Hepatic stellate cell (primary cell): ENCODE results near the gene CLDN9.

Source experiments
- DNase-seq: peaks from one replicate; pipeline ENCODE4 v3.0.0; 2011; ENCODE audit warnings: low spot score

Gene CLDN9

DNA sequence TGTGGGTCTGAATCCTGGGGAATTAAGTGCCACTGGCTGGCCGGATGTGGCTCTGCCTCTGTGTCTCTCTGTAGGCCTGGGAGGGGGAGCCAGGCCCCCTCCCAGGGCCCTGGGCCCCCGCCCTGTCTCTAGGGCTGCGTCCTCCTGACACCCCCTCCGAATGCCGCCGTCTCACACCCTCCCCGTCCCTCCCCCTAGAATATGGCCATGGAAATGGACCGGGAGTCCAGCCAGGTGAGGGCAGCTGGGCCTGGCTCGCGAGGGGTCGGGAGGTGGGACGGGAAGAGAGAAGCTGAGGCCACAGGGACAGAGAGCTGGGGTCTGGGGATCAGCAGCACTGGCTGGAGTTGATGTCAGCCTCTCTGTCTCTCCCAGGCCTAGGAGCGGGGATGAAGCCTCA lies 16.4 kb upstream of the CLDN9 start:
- DNase-seq, result no peak

DNA sequence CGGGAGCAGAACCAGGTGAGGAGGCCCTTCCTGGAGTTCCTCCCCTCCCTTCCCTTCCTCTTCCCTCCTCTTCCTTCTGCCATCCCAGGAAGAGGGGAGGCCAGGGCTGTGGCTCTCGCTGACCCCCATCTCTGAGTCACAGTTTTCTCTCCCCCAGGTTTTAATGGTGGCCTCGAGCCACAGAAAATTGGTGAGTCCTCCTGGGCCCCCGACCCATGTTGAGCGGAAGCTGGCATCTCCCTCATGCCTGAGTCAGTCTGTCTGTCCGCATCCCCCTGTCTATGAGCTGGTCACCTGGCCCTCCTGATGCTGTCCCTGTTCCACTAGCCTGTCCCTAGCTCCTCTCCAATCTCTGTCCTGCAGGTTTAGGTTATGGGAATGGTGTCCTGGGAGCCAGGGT lies 12.8 kb upstream of the CLDN9 start:
- no peak for DNase-seq

- DNase-seq, result no peak
Observed at GRCh38 chr16:3000540-3000939, 12.2 kb upstream of the CLDN9 start.

DNA sequence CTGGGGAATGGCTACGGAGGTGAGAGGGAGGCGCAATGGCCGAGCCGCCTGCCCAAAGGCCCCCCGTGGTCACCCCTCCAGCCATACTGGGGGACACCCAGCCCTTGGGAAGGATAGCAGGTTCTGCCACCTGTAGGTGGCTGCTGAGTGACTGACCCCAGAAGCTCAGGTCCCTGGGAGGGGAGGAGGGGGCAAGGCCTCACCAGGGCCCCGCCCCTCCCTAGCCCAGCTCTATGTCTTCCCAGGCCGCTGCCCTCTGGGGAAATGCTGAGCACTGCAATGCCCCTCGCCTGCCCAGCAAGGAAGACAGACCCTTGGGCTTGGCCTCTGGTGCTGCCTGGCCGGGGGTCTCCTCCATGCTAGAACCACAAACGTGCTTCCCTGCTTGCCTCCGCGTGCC lies 11.4 kb upstream of the CLDN9 start:
- no peak for DNase-seq

GRCh38 chr16:3003582-3004270 lies 9.0 kb upstream of the CLDN9 start:
- DNase-seq, result peak; percentile 99

DNA sequence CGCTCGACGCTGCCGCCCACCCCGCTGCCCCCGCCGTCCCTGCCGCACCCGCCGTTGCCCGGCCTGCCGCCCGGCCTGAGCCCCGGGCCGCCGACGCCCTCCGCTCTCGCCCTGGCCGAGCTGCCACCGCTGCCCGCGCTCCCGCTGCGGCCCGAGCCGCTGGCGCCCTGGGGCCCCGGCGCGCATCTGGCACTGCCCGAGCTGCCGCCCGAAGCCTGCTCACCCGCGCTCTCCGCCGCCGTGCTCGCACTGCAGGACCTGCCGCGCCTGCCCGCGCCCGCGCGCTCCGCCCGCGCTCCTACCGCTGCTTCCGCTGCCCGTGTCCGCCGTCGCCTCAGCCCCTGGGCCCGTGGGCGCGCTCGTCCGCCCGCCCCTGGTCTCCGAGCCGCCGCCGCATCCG lies 8.4 kb upstream of the CLDN9 start:
- no peak for DNase-seq

GRCh38 chr16:3004781-3005284 lies 7.9 kb upstream of the CLDN9 start:
- DNase-seq, result no peak

- DNase-seq, result no peak
Observed at GRCh38 chr16:3007059-3007956, 5.4 kb upstream of the CLDN9 start.

DNA sequence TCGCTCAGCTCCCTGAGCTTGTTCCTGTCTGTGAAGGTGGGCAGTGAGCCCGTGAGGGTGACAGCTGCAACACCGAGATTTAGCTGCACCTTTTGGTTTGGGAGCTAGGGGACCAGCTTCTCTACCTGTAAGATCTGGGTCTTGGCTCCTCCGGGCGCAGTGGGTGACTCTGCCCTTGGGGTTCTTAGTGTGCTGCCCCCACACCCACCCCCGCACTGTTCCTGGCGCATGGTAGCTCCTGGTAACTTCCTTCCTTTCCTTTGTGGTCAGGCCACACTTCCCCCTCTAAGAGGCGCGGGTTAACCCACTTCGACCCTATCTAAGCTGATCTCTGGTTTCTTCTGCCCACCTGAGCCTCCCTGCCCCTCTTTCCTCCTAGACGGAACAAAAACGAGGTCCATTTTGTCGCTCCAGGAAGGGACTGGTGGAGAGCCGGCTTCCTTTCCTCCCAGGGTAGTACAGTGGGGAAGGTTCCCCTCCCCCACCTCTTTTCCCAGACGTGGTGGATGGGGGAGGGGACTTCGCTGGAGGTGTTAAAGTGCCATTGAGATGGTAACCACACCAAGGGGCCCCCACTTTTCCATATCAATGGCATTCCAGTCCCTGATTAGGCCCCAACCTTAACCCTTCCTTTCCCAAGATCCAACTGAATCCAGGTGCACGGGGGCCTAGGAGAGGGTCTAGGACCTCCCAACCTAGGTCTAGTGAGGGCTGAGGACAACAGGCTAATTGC lies 4.6 kb upstream of the CLDN9 start:
- no peak for DNase-seq

DNA sequence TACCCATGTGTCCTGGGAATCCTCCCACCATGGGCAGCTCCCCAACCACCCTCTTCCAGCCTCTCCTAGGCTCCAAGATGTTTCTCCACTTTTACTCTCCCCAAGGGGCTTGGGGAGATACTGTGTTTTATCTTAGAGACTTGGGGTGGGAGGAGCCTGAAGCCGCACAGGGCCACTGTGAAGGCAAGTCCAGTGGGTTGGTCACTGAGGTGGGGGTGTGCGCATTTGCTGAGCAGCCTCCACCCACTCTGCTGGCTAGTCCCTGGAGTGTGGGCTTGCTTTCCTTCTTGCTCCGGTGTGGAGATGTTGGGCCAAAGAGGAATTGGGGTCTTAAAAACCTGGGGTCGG lies 4.1 kb upstream of the CLDN9 start:
- DNase-seq, result no peak

DNA sequence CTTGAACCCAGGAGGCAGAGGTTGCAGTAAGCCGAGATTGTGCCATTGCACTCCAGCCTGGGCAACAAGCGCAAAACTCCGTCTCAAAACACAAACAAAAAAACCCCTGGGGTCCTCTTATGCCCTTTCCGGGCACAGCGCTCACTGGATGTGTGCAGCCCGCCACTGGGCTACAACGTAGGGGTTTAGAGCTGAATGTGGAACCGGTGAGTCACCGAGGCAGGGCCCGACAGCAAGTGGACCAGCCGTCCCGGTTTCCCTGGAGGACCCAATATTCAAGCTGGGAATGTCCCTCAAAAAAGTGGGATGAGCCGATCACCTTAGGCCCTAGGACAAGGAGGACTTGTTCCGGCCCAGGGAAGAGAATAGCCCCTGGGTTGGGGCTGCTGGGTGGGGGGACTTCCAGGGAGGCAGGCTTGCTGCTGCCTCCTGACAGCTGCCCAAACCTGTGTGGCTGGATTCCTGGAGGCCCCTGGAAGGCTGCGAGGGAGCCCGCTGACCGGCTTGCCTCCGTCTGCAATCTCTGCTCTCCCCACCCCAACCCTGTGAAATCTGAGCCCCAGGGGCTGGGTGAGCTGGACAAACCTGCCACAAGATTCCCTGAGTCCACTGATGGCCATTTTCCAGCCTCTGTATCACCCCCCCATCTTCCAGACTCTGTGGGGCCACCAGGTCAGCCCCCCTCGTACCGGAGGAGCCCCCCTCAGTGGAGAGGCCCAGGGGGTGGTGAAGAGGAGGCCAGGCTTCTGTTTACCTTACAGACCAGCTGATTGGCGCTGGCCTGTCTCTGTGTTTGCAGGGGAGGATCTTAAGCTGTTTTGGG lies 2.9 kb upstream of the CLDN9 start:
- DNase-seq, result no peak

- no peak for DNase-seq
Observed at GRCh38 chr16:3010510-3010909, 2.2 kb upstream of the CLDN9 start.

DNA sequence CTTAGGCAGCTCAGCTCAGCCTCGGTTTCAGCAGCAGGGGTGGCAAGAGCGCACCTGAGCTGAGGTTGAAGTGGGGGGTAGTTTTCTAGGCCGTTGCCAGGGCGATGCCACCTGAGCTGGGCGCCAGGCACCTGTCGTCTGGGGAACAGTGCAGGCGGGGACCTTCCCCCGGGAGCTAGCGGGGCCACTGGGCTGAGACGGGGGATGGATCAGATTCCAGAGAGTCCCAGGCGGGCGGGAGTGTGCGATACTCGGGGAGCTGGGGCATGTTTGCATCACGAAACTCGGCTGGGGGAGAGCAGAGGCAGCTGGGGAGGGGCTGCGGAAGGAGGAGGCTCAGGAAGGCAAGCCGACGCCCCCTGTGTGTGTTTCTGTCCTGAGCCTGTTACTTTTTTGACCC lies 477 bp upstream of the CLDN9 start:
- no peak for DNase-seq

DNA sequence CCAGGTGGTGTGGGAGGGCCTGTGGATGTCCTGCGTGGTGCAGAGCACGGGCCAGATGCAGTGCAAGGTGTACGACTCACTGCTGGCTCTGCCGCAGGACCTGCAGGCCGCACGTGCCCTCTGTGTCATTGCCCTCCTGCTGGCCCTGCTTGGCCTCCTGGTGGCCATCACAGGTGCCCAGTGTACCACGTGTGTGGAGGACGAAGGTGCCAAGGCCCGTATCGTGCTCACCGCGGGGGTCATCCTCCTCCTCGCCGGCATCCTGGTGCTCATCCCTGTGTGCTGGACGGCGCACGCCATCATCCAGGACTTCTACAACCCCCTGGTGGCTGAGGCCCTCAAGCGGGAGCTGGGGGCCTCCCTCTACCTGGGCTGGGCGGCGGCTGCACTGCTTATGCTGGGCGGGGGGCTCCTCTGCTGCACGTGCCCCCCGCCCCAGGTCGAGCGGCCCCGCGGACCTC lies 798 bp downstream of the CLDN9 start:
- no peak for DNase-seq

- DNase-seq, result no peak
Observed at GRCh38 chr16:3013998-3014690, 1.4 kb downstream of the CLDN9 start.

GRCh38 chr16:3014971-3015370 lies 2.2 kb downstream of the CLDN9 start:
- no peak for DNase-seq

DNA sequence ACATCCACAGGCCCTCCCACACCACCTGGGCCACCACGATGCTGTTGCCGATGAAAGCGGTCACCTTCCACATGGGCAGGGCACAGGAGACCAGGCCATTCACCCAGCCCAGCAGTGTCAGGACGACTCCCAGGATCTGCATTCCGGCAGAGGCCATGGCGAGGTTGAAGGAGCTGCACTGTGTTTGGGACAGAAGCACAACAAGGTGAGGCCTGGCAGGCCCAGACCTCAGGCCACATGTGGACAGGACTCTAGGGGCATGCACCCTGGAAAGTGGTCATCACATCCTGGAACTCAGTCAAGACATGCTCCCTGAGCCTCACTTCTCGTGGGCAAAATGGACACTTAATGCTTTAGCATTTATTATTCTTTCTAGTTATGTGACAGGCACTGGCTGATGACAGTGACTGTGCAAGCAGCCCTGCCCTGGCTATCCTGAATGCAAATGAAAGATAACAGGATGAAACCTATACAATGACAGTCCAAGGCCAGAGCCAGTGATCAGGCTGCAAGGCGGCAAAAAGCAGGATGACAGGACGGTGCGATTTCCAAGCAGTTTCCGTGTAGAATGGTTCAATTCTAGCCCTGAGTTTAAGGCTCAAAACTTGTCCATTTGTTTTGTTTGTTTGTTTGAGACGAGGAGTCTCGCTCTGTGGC lies 3.3 kb downstream of the CLDN9 start:
- no peak for DNase-seq

- DNase-seq, result no peak
Observed at GRCh38 chr16:3017344-3017743, 4.6 kb downstream of the CLDN9 start.

GRCh38 chr16:3017794-3018506 lies 5.2 kb downstream of the CLDN9 start, which contains the start of gene CLDN6:
TSS of gene CLDN6 (minus strand) at chr16:3018183. CDS start at chr16:3016021, 2,162 bp downstream.
- no peak for DNase-seq
